SU-DHL-6 (cell line): ENCODE data around the gene DYNLT2B.

Experiments
- H2AFZ ChIP-seq: fragments of 200-600 bp; sonication (generic); 2 replicates; pipeline ENCODE4 v1.6.1; 2014; ENCODE audit warnings: low read depth, mild to moderate bottlenecking, moderate library complexity, mixed read lengths, antibody characterized with exemption, low read length; ENCODE audit not compliant: severe bottlenecking
- H3F3A ChIP-seq: fragments of 200-600 bp; shearing (Covaris generic); 2 replicates; pipeline ENCODE4 v1.6.0; 2016; ENCODE audit warnings: antibody characterized with exemption, mild to moderate bottlenecking; ENCODE audit not compliant: insufficient read depth
- H3K27ac ChIP-seq: fragments of 200-600 bp; sonication (generic); 2 replicates; pipeline ENCODE4 v1.5.1; 2016; ENCODE audit warnings: low read depth, mild to moderate bottlenecking, low read length, moderate library complexity, mixed read lengths
- H3K27me3 ChIP-seq: fragments of 200-600 bp; sonication (generic), shearing (Covaris generic); 2 replicates; pipeline ENCODE4 v1.6.0; 2014; ENCODE audit warnings: mild to moderate bottlenecking, low read length
- H3K36me3 ChIP-seq: fragments of 200-600 bp; sonication (generic); 2 replicates; pipeline ENCODE4 v1.6.1; 2014; ENCODE audit warnings: mild to moderate bottlenecking, low read length, mixed read lengths
- H3K4me2 ChIP-seq: fragments of 300-600, 200-600 bp; shearing (Covaris generic), sonication (generic); 2 replicates; pipeline ENCODE4 v1.6.0; 2014; ENCODE audit warnings: low read length, low read depth, mild to moderate bottlenecking; ENCODE audit not compliant: poor library complexity, severe bottlenecking
- H3K4me3 ChIP-seq: fragments of 200-600 bp; sonication (generic); 2 replicates; pipeline ENCODE4 v1.5.1; 2014; ENCODE audit warnings: antibody characterized with exemption, low read length, mild to moderate bottlenecking, mixed read lengths; ENCODE audit not compliant: insufficient read depth, poor library complexity, severe bottlenecking
- H3K79me2 ChIP-seq: fragments of 200-600 bp; sonication (generic); 2 replicates; pipeline ENCODE4 v1.6.1; 2014; ENCODE audit warnings: mild to moderate bottlenecking, low read length, moderate library complexity; ENCODE audit not compliant: insufficient read depth
- H3K9ac ChIP-seq: fragments of 200-600 bp; sonication (generic); 2 replicates; pipeline ENCODE4 v1.7.0; 2014; ENCODE audit warnings: mild to moderate bottlenecking, low read length
- H3K9me2 ChIP-seq: fragments of 200-600 bp; sonication (generic); replicated peaks from 2 replicates; pipeline ENCODE4 v1.6.1; 2014; ENCODE audit warnings: low read length; ENCODE audit not compliant: insufficient read depth
- H3K9me3 ChIP-seq: fragments of 200-600 bp; sonication (generic); 2 replicates; pipeline ENCODE4 v1.6.1; 2014; ENCODE audit warnings: low read length, mixed read lengths; ENCODE audit not compliant: insufficient read depth
- H4K20me1 ChIP-seq: fragments of 200-600 bp; sonication (generic); 2 replicates; pipeline ENCODE4 v1.6.1; 2014; ENCODE audit warnings: low read depth, mild to moderate bottlenecking, antibody characterized with exemption, low read length, moderate library complexity, mixed read lengths
- CTCF ChIP-seq: fragments of 200-600 bp; sonication (generic); IDR thresholded peaks from one replicate; pipeline ENCODE4 v1.5.1; 2017; ENCODE audit warnings: antibody characterized with exemption, mild to moderate bottlenecking, low read length, moderate library complexity; ENCODE audit not compliant: insufficient read depth, poor library complexity, severe bottlenecking
- EZH2phosphoT487 ChIP-seq: fragments of 200-600 bp; sonication (generic), shearing (Covaris generic); conservative IDR thresholded peaks from 2 replicates; pipeline ENCODE4 v1.6.1; 2018; ENCODE audit warnings: mild to moderate bottlenecking, antibody characterized with exemption, low read length, moderate library complexity, mixed read lengths

The DYNLT2B gene

GRCh38 chr3:196280689-196281440 is 37.2 kb downstream of the DYNLT2B start:
- Histone ChIP-seq H3K79me2 (peaks cover 9% of the 10 kb centered on the region), H3K4me3 (no peak overlapping the region), H3F3A (no peaks in the 10 kb centered on the region), H3K9me2 (no peaks in the 10 kb centered on the region), H4K20me1 (no peaks in the 10 kb centered on the region), H3K27me3 (no peaks in the 10 kb centered on the region), H2AFZ (no peak overlapping the region), H3K36me3 (no peaks in the 10 kb centered on the region), H3K9ac (no peak overlapping the region), H3K4me2 (no peak overlapping the region), H3K9me3 (no peaks in the 10 kb centered on the region), H3K27ac (no peak overlapping the region)
- no peak for TF ChIP-seq EZH2phosphoT487

- no peaks in the 10 kb centered on the region for H3K27me3 ChIP-seq
- H3K36me3 ChIP-seq: peaks cover 5% of the 10 kb centered on the region; the same call in 1 of the 2 replicates
- no peaks in the 10 kb centered on the region for H4K20me1 ChIP-seq
- no peak overlapping the region for H3K4me2 ChIP-seq
- H3K27ac ChIP-seq: no peak overlapping the region
- H3F3A ChIP-seq: no peaks in the 10 kb centered on the region
- no peaks in the 10 kb centered on the region for H3K9me2 ChIP-seq
- TF ChIP-seq CTCF (no peak), EZH2phosphoT487 (no peak)
- peaks cover 14% of the 10 kb centered on the region for H3K79me2 ChIP-seq
- no peak overlapping the region for H2AFZ ChIP-seq
- H3K9ac ChIP-seq: no peak overlapping the region
- peaks cover 12% of the 10 kb centered on the region for H3K9me3 ChIP-seq
- no peak overlapping the region for H3K4me3 ChIP-seq
Measured at GRCh38 chr3:196275126-196275525, 42.9 kb downstream of the DYNLT2B start.

GRCh38 chr3:196274585-196274984 is 43.5 kb downstream of the DYNLT2B start:
- Histone ChIP-seq H2AFZ (no peak overlapping the region), H3K9ac (no peak overlapping the region), H3K27ac (no peak overlapping the region), H3K4me2 (no peak overlapping the region), H4K20me1 (no peaks in the 10 kb centered on the region), H3K9me2 (no peaks in the 10 kb centered on the region), H3F3A (no peaks in the 10 kb centered on the region), H3K36me3 (peaks cover 5% of the 10 kb centered on the region; the same call in 1 of the 2 replicates), H3K79me2 (peaks cover 14% of the 10 kb centered on the region), H3K27me3 (no peaks in the 10 kb centered on the region), H3K4me3 (no peak overlapping the region), H3K9me3 (peaks cover 12% of the 10 kb centered on the region)
- TF ChIP-seq CTCF (no peak), EZH2phosphoT487 (no peak)

- Histone ChIP-seq H3K79me2 (peaks cover 14% of the 10 kb centered on the region), H3K27ac (no peak overlapping the region), H3K4me2 (no peak overlapping the region), H4K20me1 (no peaks in the 10 kb centered on the region), H3K9me2 (no peaks in the 10 kb centered on the region), H3K27me3 (no peaks in the 10 kb centered on the region), H3K9ac (no peak overlapping the region), H3K36me3 (peaks cover 5% of the 10 kb centered on the region; the same call in 1 of the 2 replicates), H3K9me3 (peaks cover 12% of the 10 kb centered on the region), H2AFZ (no peak overlapping the region), H3F3A (no peaks in the 10 kb centered on the region), H3K4me3 (no peak overlapping the region)
- no peak for TF ChIP-seq EZH2phosphoT487
- no peak for TF ChIP-seq CTCF
Measured at GRCh38 chr3:196273655-196274054, 44.4 kb downstream of the DYNLT2B start.
